RPMI8226 (cell line): ENCODE data around the gene NMUR2.

Source experiments
- DNase-seq: peaks from one replicate; pipeline ENCODE4 v3.0.0-alpha.2; 2015

NMUR2 gene

GRCh38 chr5:152367554-152367953, 37.5 kb downstream of the NMUR2 start:
- DNase-seq, result no peak

DNA sequence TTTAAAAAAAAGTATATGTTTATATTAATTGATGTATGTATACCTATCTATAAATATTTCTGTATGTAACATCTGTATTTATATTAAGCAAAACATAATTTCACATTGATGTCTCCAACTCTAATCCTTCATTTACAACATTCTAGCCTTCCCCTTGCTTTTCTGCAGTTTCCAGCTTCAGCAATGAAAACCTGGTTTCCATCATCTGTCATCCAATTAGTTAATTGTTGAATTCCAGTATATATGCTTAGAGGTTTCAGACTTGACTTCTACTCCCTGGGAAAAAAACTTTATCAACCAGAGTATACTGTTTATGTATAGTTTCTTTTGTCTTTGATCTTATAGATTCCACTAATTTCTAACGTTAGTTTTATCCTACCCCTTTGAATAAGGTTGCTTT, 38.4 kb downstream of the NMUR2 start:
- no peak for DNase-seq

DNA sequence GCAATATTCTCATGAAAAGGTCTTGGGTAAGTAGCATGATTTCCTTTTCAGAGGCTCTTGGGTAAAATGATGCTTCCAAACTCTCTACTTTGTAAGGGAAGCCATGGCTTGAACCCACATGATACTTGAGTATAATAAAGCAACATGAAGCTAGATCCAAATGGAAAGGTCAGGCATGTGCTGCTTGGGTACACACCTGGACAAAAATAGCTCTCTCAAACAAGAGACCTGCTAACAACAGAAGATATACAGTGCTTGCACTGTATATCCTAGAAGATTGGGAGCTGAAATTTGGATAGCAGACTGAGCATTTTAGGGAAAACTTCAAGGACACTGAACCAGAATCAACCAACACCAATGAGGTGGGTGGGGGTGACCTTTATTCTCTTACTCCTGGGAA, 40.2 kb downstream of the NMUR2 start:
- DNase-seq, result no peak

- DNase-seq, result no peak
Observed at GRCh38 chr5:152364172-152364571, 40.9 kb downstream of the NMUR2 start.

- DNase-seq, result no peak
Observed at GRCh38 chr5:152358861-152359568, 46.1 kb downstream of the NMUR2 start.

GRCh38 chr5:152356506-152356905, 48.6 kb downstream of the NMUR2 start:
- DNase-seq, result no peak

DNA sequence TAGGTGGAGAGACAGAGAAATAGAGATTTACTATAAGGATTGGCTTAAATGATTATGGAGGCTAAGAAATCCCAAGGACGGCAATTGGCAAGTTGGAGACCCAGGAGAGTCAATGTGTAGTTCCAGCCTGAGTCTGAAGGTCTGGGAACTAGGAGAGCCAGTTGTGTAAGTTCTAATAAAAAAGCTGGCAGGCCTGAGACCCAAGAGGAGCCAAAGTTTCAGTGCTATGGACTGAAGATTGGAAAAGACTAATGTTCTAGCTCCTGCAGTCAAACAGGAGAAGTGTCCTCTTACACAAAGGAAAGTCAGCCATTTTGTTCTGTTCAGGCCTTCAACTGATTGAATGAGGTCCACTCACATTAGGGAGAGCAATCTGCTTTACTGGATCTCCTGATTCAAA, 50.0 kb downstream of the NMUR2 start:
- DNase-seq, result no peak

DNA sequence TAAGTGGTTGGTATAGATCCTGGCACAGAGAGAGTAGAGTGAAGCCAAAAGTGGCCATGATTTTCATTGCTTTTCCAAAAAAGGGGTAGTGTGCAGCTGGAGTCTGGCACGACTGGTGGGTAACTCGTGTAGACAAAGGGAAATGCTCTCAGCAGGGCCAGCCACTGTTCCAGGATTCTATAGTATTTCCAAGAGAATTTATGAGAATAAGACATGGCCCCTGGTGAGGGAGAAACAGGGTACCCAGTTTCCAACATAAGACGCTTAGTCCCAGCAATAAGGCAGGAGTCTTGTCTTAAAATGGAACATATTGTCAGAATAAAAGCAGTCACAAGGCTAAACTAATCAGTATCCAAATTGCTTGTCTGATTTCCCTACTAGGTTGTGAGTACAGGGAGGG, 52.1 kb downstream of the NMUR2 start:
- no peak for DNase-seq

DNA sequence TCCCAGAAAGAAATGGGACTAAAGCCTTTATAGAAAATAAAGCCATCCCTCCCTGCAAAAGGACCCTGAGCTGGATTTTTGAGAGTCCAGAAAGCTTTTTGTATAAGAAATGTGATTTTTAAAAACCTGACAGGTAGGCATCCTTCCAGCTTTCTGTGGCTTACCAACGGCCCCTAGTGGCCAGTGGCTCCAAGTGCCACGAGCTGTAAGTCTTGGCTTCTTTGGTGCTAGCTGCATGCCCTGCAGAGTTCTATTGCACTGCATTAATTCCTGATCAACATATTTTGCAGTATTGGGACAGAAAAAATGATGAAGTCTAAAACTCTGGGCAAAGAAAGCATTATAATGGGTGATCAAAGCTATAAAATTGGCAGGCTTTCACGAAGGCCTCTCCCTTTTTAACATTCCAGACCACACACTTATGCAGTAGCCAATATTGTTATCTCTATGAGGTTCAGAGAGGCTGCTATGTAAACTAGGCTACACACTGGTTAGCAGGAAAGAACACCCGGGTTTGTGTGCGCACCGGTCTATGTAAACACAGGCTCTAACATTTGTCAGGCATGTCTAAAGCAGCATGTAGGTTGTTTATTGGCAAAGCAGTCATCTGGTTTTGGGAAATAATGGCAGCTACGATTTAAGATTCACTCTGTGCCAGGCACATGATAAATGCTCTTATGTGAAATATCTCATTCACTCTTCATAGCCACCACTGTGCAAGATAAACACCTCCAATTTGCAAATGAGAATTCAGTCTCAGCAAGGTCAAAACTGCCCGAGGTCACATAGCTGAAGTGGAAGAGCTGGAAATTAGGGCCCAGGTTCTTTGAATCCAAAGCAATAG, 55.2 kb downstream of the NMUR2 start:
- peak; percentile 51 for DNase-seq
